ENCODE measurements around the gene HOMEZ. TPM values are rescaled to one million over a fixed set of nuclear protein-coding genes. Genes with fewer than 3 reads are reported as not detected.

The HOMEZ gene
- polyA plus RNA-seq, 2 donors, result 8.0 to 16.1 TPM

DNA sequence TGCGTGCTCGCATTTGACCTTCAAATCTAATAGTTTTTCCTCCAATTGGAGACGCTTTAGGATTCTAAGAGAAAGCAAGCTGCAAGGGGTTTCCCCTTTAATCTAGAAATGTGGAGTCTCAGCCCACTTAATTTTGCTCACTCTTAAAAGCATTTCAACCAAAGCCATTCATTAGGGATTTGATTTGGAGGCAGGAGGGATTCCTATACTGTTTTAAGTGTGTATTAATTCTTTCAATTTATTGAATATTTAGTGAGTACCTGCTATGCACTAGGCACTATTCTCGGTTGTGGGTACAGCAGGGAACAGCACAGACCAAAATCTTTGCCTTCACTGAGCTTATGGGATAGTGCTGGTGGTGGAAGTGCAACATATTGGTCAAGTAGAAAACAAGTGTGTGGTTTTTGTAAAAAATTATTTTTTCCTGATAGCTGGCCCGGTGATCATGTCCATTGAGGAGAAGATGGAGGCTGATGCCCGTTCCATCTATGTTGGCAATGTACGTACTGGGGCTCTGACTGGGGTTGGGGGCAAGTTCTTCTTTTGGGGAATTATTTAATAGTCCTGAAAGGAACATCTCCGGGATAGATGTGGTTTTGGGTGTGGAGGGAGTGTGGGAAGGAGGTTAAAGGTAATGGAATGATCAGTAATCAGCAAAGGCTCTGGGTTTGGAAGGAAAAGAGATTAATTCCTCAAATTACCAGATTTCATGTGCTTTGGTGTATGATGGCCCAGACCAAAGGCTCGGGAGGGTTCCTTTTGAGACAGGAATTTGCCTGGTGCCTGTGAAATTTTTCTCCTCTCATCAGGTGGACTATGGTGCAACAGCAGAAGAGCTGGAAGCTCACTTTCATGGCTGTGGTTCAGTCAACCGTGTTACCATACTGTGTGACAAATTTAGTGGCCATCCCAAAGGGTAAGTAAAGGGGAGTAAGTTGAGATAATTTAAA, 36.9 kb upstream of the HOMEZ start:
- H3K4me1 ChIP-seq (ENCODE audit: control insufficient read depth in 2 of 2, insufficient read depth in 2 of 2, low read length in 1 of 2), result peaks cover 3 to 5% of the 10 kb centered on the region in 2 donors
- H3K27ac ChIP-seq (ENCODE audit: low read depth in 2 of 2, low read length in 1 of 2), result no peak overlapping the region
- 40 to 44% methylated on average over 10 of the region's 10 CpGs for WGBS, 2 donors
- H3K9me3 ChIP-seq (ENCODE audit: control insufficient read depth in 2 of 2, insufficient read depth in 1 of 2, low read depth in 1 of 2, low read length in 1 of 2), result no peaks in the 10 kb centered on the region
- no peaks in the 10 kb centered on the region for H3K27me3 ChIP-seq (ENCODE audit: control insufficient read depth in 1 of 2, insufficient read depth in 2 of 2, low read length in 2 of 2)
- peak overlapping the region; percentile 76 to 89 for H3K4me3 ChIP-seq (ENCODE audit: low read depth in 1 of 2, low read length in 2 of 2)
- H3K36me3 ChIP-seq (ENCODE audit: control insufficient read depth in 2 of 2, insufficient read depth in 2 of 2, low read length in 1 of 2), result peaks cover 4 to 18% of the 10 kb centered on the region in 2 donors

DNA sequence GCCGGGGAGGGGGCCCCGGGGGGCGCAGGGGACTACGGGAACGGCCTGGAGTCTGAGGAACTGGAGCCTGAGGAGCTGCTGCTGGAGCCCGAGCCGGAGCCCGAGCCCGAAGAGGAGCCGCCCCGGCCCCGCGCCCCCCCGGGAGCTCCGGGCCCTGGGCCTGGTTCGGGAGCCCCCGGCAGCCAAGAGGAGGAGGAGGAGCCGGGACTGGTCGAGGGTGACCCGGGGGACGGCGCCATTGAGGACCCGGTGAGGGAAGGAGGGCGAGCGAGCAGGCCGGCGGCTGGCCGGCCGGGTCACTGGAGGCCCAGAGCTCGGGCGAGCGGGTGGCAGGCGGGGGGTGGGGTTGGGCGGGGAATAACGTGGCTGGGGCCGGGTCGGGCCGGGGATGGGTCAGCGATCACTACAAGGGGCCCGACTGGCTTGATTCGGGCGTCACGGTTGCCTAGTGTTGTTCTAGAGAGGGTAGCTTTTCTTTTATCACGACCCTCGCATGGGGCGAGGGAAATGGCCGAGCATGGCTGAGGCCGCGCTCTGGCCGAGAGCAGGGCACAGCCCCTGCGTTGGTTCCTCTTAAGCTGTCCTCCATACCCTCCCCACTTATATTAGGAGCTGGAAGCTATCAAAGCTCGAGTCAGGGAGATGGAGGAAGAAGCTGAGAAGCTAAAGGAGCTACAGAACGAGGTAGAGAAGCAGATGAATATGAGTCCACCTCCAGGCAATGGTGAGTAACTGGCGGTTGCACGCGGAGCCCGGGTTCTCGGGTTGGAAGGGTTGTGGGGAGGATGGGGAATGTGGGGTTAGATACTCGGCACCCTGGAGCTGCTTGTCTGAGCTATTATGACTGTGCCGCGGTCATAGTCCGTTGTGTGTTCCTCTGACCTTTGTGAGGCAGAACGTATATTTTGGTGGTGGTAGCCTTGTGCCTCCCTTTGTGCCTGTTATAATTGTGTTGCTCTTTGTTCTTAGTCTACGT, 35.9 kb upstream of the HOMEZ start:
- Histone ChIP-seq H3K27me3 (ENCODE audit: control insufficient read depth in 1 of 2, insufficient read depth in 2 of 2, low read length in 2 of 2) (no peaks in the 10 kb centered on the region), H3K9me3 (ENCODE audit: control insufficient read depth in 2 of 2, insufficient read depth in 1 of 2, low read depth in 1 of 2, low read length in 1 of 2) (no peaks in the 10 kb centered on the region), H3K4me3 (ENCODE audit: low read depth in 1 of 2, low read length in 2 of 2) (peak overlapping the region; percentile 76 to 89), H3K27ac (ENCODE audit: low read depth in 2 of 2, low read length in 1 of 2) (peak overlapping the region; percentile 92 to 96), H3K4me1 (ENCODE audit: control insufficient read depth in 2 of 2, insufficient read depth in 2 of 2, low read length in 1 of 2) (peaks cover 3 to 5% of the 10 kb centered on the region in 2 donors), H3K36me3 (ENCODE audit: control insufficient read depth in 2 of 2, insufficient read depth in 2 of 2, low read length in 1 of 2) (peaks cover 4 to 18% of the 10 kb centered on the region in 2 donors)
- 0 to 1% methylated on average over 48 to 64 of the region's 64 CpGs for WGBS, 2 donors

- H3K27ac ChIP-seq (ENCODE audit: low read depth in 2 of 2, low read length in 1 of 2), result peak within 1 kb of the TSS; percentile 92 to 99
- peaks cover 4 to 18% of the 10 kb centered on the region in 2 donors for H3K36me3 ChIP-seq (ENCODE audit: control insufficient read depth in 2 of 2, insufficient read depth in 2 of 2, low read length in 1 of 2)
- H3K4me1 ChIP-seq (ENCODE audit: control insufficient read depth in 2 of 2, insufficient read depth in 2 of 2, low read length in 1 of 2), result peaks cover 3 to 5% of the 10 kb centered on the region in 2 donors
- peak within 1 kb of the TSS; percentile 76 to 89 for H3K4me3 ChIP-seq (ENCODE audit: low read depth in 1 of 2, low read length in 2 of 2)
- H3K9me3 ChIP-seq (ENCODE audit: control insufficient read depth in 2 of 2, insufficient read depth in 1 of 2, low read depth in 1 of 2, low read length in 1 of 2), result no peaks in the 10 kb centered on the region
- 4% methylated on average over 60 to 63 of the region's 63 CpGs for WGBS, 2 donors
- H3K27me3 ChIP-seq (ENCODE audit: control insufficient read depth in 1 of 2, insufficient read depth in 2 of 2, low read length in 2 of 2), result no peaks in the 10 kb centered on the region
These were observed 34.9 kb upstream of the HOMEZ start, which contains the start of gene PABPN1 for GRCh38 chr14:23320584-23321571. PABPN1 (plus strand) TSS chr14:23321457; CDS start chr14:23321470, 13 bp downstream.

DNA sequence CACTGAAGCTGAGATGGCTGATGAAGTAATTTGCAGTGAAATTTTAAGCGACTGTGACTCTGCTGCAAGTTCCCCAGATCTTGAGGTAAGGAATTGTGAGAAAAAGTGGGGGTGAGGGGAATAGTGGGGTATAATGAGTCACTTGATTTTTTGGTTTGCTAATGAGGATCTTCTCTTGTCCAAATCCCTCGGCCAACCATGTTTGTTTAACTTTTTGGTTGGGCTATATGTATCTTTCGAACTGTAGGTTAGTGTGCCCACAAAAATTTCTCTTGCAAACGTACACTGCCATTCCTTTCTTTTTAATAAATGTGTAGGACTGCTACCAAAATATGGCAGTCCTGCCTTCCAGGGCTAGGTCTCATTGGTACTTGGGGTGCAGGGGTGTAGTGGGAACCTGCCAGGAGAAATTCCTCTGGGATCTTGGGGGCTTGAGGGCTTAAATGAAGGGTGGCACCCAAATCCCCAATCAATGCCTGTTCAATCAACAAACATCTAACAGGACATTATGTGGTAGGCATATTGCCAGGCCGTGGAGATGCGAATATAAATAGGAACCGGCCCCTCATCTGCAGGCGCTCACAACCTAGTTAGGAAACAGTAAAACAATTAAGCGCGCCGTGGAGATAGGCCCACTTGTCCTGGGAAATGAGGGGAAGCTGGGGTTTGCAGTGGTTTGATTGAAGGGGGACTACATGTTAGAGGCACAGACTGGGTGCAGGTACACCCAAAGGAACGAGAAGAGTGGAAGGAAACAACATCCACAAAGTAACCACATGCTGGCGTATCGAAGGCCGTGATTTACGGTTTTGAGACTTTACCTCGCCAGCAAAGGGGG, 34.0 kb upstream of the HOMEZ start:
- 88% methylated on average over 17 of the region's 17 CpGs for WGBS, 2 donors
- no peaks in the 10 kb centered on the region for H3K27me3 ChIP-seq (ENCODE audit: control insufficient read depth in 1 of 2, insufficient read depth in 2 of 2, low read length in 2 of 2)
- H3K4me1 ChIP-seq (ENCODE audit: control insufficient read depth in 2 of 2, insufficient read depth in 2 of 2, low read length in 1 of 2), result peaks cover 3 to 5% of the 10 kb centered on the region in 2 donors
- peak overlapping the region; percentile 32 to 41 for H3K4me3 ChIP-seq (ENCODE audit: low read depth in 1 of 2, low read length in 2 of 2)
- no peaks in the 10 kb centered on the region for H3K9me3 ChIP-seq (ENCODE audit: control insufficient read depth in 2 of 2, insufficient read depth in 1 of 2, low read depth in 1 of 2, low read length in 1 of 2)
- peaks cover 4 to 13% of the 10 kb centered on the region in 2 donors for H3K36me3 ChIP-seq (ENCODE audit: control insufficient read depth in 2 of 2, insufficient read depth in 2 of 2, low read length in 1 of 2)
- H3K27ac ChIP-seq (ENCODE audit: low read depth in 2 of 2, low read length in 1 of 2), result peak overlapping the region; percentile 92 to 99

- Histone ChIP-seq H3K36me3 (ENCODE audit: control insufficient read depth in 2 of 2, insufficient read depth in 2 of 2, low read length in 1 of 2) (no peaks in the 10 kb centered on the region), H3K27me3 (ENCODE audit: control insufficient read depth in 1 of 2, insufficient read depth in 2 of 2, low read length in 2 of 2) (no peaks in the 10 kb centered on the region), H3K9me3 (ENCODE audit: control insufficient read depth in 2 of 2, insufficient read depth in 1 of 2, low read depth in 1 of 2, low read length in 1 of 2) (no peaks in the 10 kb centered on the region), H3K27ac (ENCODE audit: low read depth in 2 of 2, low read length in 1 of 2) (no peak overlapping the region), H3K4me1 (ENCODE audit: control insufficient read depth in 2 of 2, insufficient read depth in 2 of 2, low read length in 1 of 2) (peaks cover 3 to 5% of the 10 kb centered on the region in 2 donors), H3K4me3 (ENCODE audit: low read depth in 1 of 2, low read length in 2 of 2) (no peak overlapping the region)
- WGBS, 2 donors, result 85 to 89% methylated on average over 5 of the region's 5 CpGs
These were observed 30.4 kb upstream of the HOMEZ start for GRCh38 chr14:23316300-23316699.

DNA sequence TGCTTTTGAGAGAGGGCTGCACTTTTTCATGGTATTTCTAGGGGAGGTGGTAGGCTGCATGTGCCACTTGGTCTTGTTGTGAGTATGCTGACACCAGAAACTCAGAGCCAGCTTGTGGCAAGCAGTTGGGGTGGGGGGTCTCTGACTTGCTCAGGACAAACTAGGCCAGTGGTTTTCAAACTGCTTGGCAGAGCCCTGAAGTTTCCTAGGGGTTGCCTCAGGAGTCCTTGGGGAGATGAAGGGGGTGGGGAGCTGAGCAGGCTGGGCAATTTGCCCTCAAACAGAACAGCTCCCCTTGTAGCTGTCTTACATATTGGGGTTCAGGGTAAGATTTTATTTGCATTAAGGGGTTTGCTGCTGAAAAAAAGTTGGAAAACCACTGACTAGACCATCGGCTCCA, 24.6 kb upstream of the HOMEZ start:
- Histone ChIP-seq H3K9me3 (ENCODE audit: control insufficient read depth in 2 of 2, insufficient read depth in 1 of 2, low read depth in 1 of 2, low read length in 1 of 2) (no peaks in the 10 kb centered on the region), H3K4me3 (ENCODE audit: low read depth in 1 of 2, low read length in 2 of 2) (no peak overlapping the region), H3K36me3 (ENCODE audit: control insufficient read depth in 2 of 2, insufficient read depth in 2 of 2, low read length in 1 of 2) (peaks cover 0 to 4% of the 10 kb centered on the region in 2 donors), H3K27ac (ENCODE audit: low read depth in 2 of 2, low read length in 1 of 2) (no peak overlapping the region), H3K27me3 (ENCODE audit: control insufficient read depth in 1 of 2, insufficient read depth in 2 of 2, low read length in 2 of 2) (no peaks in the 10 kb centered on the region), H3K4me1 (ENCODE audit: control insufficient read depth in 2 of 2, insufficient read depth in 2 of 2, low read length in 1 of 2) (peaks cover 14 to 15% of the 10 kb centered on the region in 2 donors)
- WGBS, 2 donors, result 94 to 96% methylated on average over 1 of the region's 1 CpG

- H3K9me3 ChIP-seq (ENCODE audit: control insufficient read depth in 2 of 2, insufficient read depth in 1 of 2, low read depth in 1 of 2, low read length in 1 of 2), result no peaks in the 10 kb centered on the region
- no peaks in the 10 kb centered on the region for H3K27me3 ChIP-seq (ENCODE audit: control insufficient read depth in 1 of 2, insufficient read depth in 2 of 2, low read length in 2 of 2)
- H3K36me3 ChIP-seq (ENCODE audit: control insufficient read depth in 2 of 2, insufficient read depth in 2 of 2, low read length in 1 of 2), result peaks cover 0 to 4% of the 10 kb centered on the region in 2 donors
- H3K27ac ChIP-seq (ENCODE audit: low read depth in 2 of 2, low read length in 1 of 2), result peak overlapping the region in 1 of 2 donors; percentile 70
- WGBS, 2 donors, result 68 to 70% methylated on average over 17 of the region's 17 CpGs
- H3K4me1 ChIP-seq (ENCODE audit: control insufficient read depth in 2 of 2, insufficient read depth in 2 of 2, low read length in 1 of 2), result peaks cover 14 to 15% of the 10 kb centered on the region in 2 donors
- H3K4me3 ChIP-seq (ENCODE audit: low read depth in 1 of 2, low read length in 2 of 2), result peak overlapping the region in 1 of 2 donors; percentile 33
These were observed 23.0 kb upstream of the HOMEZ start for GRCh38 chr14:23308721-23309445.
